ENCODE data around the gene CRTC2. TPM values are rescaled to one million over a fixed set of nuclear protein-coding genes. Genes with fewer than 3 reads are reported as not detected.

The CRTC2 gene
- total and polyA plus RNA-seq, 9 of the 15 experiments (the other 6 are each of a cell fraction or from before 2014, with no cell fraction given) = 2.7 to 26.4 (median 10.2) TPM

DNA sequence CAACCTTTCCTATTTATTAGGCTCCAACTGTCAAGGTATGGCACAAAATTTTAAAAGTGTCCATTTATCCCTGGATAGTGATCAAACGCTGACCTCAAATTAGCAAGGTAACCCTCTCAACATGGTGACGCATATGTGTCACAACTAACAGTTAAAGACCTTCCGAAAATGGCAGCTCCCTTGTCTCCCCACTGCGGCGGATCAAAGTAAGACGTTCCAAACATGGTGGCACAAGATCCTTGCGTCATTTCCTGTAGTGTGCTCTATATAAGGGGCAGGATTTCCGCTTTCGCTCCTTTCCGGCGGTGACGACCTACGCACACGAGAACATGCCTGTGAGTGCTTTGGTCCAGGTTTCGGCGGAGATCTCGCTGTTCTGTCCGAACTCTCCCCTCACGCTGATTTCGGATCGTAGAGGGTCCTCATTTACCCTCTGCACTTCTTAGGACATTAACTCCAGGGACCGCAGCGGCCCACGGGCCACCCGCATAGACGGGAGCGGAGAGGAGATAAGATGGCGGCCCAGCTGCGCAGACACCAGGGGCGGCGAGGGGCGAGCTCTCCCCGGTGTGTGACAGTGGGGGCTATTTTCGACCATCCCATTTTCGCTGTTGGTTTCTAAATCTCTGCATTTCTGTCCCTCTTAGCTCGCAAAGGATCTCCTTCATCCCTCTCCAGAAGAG lies 32.2 kb upstream of the CRTC2 start, which contains the start of gene RPS27 (continued):
- no peak for TF ChIP-seq PPARD (CRISPR knock-in tag; IDR thresholded peaks at IDR 0.05)
- TF ChIP-seq, protein P1, sequence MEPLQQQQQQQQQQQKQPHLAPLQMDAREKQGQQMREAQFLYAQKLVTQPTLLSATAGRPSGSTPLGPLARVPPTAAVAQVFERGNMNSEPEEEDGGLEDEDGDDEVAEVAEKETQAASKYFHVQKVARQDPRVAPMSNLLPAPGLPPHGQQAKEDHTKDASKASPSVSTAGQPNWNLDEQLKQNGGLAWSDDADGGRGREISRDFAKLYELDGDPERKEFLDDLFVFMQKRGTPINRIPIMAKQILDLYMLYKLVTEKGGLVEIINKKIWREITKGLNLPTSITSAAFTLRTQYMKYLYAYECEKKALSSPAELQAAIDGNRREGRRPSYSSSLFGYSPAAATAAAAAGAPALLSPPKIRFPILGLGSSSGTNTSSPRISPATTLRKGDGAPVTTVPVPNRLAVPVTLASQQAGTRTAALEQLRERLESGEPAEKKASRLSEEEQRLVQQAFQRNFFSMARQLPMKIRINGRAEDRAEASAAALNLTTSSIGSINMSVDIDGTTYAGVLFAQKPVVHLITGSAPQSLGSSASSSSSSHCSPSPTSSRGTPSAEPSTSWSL (CRISPR knock-in tag; IDR thresholded peaks at IDR 0.05; ENCODE audit: borderline replicate concordance) = no peak
- no peak for TF ChIP-seq GATA2 (CRISPR knock-in tag; IDR thresholded peaks at IDR 0.05)
- TF ChIP-seq NR2C1 (IDR thresholded peaks at IDR 0.05) = peak; percentile 85
- TF ChIP-seq NR2C1 (tag; IDR thresholded peaks at IDR 0.05) = peak; percentile 87
- no peak for TF ChIP-seq PHTF2 (CRISPR knock-in tag; IDR thresholded peaks at IDR 0.05)
- no peak for TF ChIP-seq BDP1 (IDR thresholded peaks at IDR 0.05; ENCODE audit: insufficient read depth, insufficient read length)
- TF ChIP-seq RHOXF2B (CRISPR knock-in tag; conservative IDR thresholded peaks at IDR 0.05) = no peak
- TF ChIP-seq, protein P2, sequence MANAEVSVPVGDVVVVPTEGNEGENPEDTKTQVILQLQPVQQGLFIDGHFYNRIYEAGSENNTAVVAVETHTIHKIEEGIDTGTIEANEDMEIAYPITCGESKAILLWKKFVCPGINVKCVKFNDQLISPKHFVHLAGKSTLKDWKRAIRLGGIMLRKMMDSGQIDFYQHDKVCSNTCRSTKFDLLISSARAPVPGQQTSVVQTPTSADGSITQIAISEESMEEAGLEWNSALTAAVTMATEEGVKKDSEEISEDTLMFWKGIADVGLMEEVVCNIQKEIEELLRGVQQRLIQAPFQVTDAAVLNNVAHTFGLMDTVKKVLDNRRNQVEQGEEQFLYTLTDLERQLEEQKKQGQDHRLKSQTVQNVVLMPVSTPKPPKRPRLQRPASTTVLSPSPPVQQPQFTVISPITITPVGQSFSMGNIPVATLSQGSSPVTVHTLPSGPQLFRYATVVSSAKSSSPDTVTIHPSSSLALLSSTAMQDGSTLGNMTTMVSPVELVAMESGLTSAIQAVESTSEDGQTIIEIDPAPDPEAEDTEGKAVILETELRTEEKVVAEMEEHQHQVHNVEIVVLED (CRISPR knock-in tag; IDR thresholded peaks at IDR 0.05) = no peak; the same call in 1 of the 2 replicates
- TF ChIP-seq NCOA2 (IDR thresholded peaks at IDR 0.05; ENCODE audit: partially characterized antibody in 2 of 2) = no peak
- TF ChIP-seq, protein P3, sequence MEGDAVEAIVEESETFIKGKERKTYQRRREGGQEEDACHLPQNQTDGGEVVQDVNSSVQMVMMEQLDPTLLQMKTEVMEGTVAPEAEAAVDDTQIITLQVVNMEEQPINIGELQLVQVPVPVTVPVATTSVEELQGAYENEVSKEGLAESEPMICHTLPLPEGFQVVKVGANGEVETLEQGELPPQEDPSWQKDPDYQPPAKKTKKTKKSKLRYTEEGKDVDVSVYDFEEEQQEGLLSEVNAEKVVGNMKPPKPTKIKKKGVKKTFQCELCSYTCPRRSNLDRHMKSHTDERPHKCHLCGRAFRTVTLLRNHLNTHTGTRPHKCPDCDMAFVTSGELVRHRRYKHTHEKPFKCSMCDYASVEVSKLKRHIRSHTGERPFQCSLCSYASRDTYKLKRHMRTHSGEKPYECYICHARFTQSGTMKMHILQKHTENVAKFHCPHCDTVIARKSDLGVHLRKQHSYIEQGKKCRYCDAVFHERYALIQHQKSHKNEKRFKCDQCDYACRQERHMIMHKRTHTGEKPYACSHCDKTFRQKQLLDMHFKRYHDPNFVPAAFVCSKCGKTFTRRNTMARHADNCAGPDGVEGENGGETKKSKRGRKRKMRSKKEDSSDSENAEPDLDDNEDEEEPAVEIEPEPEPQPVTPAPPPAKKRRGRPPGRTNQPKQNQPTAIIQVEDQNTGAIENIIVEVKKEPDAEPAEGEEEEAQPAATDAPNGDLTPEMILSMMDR (IDR thresholded peaks at IDR 0.05 in 2 of 3, conservative IDR thresholded peaks at IDR 0.05 in 1 of 3; ENCODE audit: insufficient read depth in 2 of 3, low read depth in 1 of 3, low read length in 3 of 3) = peak in 1 of 3 experiments; percentile 26; a peak in 1 of 6 replicates
- TF ChIP-seq RUNX1 (IDR thresholded peaks at IDR 0.05; ENCODE audit: low read depth) = 0 out of 2 replicates have a peak, but pooled peaks have one; percentile 23
- TF ChIP-seq GABPA (tag; conservative IDR thresholded peaks at IDR 0.05; ENCODE audit: low read depth) = peak; percentile 96
- TF ChIP-seq BRD9 (IDR thresholded peaks at IDR 0.05; ENCODE audit: low read depth, partially characterized antibody) = peak; percentile 51
- TF ChIP-seq ZKSCAN1 (IDR thresholded peaks at IDR 0.05; ENCODE audit: low read depth, low read length) = peak; percentile 32; the same call in 1 of the 2 replicates
- TF ChIP-seq, protein P4, sequence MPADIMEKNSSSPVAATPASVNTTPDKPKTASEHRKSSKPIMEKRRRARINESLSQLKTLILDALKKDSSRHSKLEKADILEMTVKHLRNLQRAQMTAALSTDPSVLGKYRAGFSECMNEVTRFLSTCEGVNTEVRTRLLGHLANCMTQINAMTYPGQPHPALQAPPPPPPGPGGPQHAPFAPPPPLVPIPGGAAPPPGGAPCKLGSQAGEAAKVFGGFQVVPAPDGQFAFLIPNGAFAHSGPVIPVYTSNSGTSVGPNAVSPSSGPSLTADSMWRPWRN (IDR thresholded peaks at IDR 0.05; ENCODE audit: low read depth) = no peak
- TF ChIP-seq CREM (IDR thresholded peaks at IDR 0.05; ENCODE audit: low read depth) = peak; percentile 98
- no peak for TF ChIP-seq NFE2 (IDR thresholded peaks at IDR 0.05; ENCODE audit: low read depth)
- TF ChIP-seq POLR2AphosphoS5 (IDR thresholded peaks at IDR 0.05; ENCODE audit: control insufficient read depth, insufficient read depth, low read depth, low read length) = peak; percentile 100

Data from K562 (cell line).